Kidney epithelial cell (primary cell): ENCODE results near the gene GSTA2. TPM values are rescaled to one million over a fixed set of nuclear protein-coding genes. Genes with fewer than 3 reads are reported as not detected.
A peak's percentile ranks its signal among the peaks of the same experiment; 100 is the strongest.

Experiments used
- DNase-seq: peaks from one replicate; pipeline ENCODE4 v3.0.0-alpha.2; 2010; ENCODE audit warnings: low read depth
- H3K27me3 ChIP-seq: 2 replicates; pipeline ENCODE4 v1.6.0; 2011; ENCODE audit warnings: low read length; ENCODE audit not compliant: control insufficient read depth, insufficient read depth
- H3K36me3 ChIP-seq: 2 replicates; pipeline ENCODE4 v1.5.1; 2011; ENCODE audit warnings: low read length; ENCODE audit not compliant: control insufficient read depth, insufficient read depth
- H3K4me3 ChIP-seq: 2 replicates; pipeline ENCODE4 v1.5.1; 2011; ENCODE audit warnings: low read depth, mild to moderate bottlenecking, control low read depth, low read length
- CTCF ChIP-seq: IDR thresholded peaks from 2 replicates; pipeline ENCODE4 v1.5.1; 2011; ENCODE audit warnings: mild to moderate bottlenecking, moderate library complexity, low read length, control low read depth, inconsistent platforms; ENCODE audit not compliant: insufficient read depth, poor library complexity, severe bottlenecking
- total RNA-seq: library from RNA; depleted of rRNA; stranded (reverse); fragments of >200 nt; gene quantifications from 2 replicates; pipeline ENCODE4 v1.2.3, GENCODE V29; 2015

GSTA2 gene
- total RNA-seq, 1 donor from 2014 or later: not detected

DNA sequence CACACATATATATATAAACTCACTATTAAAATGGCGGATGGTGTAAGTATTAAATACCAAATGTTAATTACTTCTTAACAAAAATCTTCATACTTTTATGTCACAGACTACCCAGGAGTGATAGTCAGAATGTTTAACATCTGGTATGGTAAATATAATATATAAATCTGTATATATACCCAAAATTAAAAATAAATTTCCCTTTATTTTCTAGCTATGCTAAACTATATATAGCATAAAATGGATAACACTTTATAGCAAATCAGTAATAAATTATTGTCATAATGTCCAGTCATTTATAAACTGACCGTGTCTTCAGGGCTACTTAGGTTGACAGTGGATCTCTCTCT is 37.1 kb downstream of the GSTA2 start:
- no peak for DNase-seq
- no peak overlapping the region for H3K4me3 ChIP-seq
- H3K27me3 ChIP-seq: no peaks in the 10 kb centered on the region
- TF ChIP-seq CTCF: no peak
- H3K36me3 ChIP-seq: no peaks in the 10 kb centered on the region

DNA sequence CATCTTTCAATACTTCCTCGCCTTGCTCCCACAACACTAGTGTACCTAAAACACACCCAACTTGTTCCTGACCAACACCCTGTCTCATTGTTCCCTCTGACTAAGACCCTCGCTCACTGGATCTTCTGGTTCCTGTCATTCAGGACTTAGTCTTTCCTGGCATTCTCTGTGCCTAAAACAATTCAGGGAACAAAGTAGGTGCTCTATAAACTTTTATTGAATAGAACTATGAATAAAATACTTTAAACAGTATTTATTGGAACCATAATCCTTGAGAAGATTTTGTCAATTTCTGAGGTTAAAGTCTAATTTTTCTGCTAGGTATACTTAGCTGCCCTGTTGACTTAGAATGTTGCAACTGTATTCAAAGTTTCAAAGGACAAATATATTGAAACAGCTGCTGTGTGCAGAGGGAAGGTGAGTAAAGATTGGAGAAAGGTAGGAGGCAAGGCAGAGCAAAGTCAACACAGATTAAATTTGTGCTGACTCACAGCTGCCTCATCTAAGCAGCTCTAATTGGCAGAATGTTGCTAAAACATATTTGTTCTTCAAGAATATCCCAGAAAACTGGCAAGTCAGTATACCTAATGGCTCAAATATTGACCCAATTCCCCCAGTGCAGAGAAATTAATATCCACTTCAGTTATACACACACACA is 37.6 kb downstream of the GSTA2 start:
- H3K4me3 ChIP-seq: no peak overlapping the region
- TF ChIP-seq CTCF: no peak
- H3K36me3 ChIP-seq: no peaks in the 10 kb centered on the region
- no peak for DNase-seq
- H3K27me3 ChIP-seq: no peaks in the 10 kb centered on the region

DNA sequence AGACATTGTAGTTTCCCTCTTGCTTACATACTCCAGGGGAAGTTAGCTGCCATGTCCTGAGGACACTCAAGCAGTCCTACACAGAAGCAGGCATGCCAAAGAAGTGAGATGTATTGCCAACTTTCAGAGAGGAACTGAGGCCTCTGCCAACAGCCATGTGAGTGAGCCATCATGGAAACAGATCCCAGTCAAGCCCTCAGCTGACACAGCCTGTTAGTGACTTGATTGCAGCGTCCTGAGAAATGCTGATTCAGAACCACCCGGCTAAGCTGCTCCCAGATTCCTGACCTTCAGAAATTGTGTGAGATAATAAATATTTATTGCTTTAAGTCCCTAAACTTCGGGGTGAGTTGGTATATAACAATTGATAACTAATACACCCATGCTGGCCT is 38.1 kb downstream of the GSTA2 start:
- H3K27me3 ChIP-seq: no peaks in the 10 kb centered on the region
- no peak for DNase-seq
- no peaks in the 10 kb centered on the region for H3K36me3 ChIP-seq
- TF ChIP-seq CTCF: no peak
- no peak overlapping the region for H3K4me3 ChIP-seq

DNA sequence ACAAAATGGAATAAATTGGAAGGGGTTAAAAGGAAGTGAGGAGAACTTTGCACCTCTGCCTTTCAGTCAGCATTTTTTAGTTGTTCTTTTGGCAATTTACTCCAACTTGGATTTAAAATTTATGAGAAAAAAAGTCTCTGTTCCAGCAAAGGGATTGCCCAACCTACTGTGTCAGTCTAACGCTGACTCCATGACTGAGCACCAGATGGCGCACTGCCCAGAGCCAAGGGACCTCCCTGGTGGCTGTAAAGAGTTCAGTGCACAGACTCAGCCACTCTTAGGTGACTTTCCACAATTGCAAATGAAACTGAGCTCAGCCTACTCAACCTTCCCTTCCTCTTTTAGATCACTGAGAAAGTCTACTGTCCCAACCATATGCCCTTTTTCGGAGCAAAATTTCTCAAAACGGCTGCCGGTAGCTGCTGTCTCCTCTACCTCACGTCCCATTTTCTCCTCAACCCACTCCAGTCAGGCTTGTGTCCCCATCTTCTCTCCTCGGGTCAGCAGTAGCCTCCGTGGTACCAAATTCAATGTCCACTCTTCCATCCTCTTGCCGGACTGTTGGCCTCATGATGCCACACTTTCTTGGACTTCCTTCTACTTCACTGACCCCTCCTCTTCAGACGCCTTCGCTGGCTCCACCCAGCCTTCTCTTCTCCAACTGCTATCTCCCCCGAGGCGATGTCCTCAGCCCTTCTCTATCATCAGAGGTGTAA is 38.7 kb downstream of the GSTA2 start:
- no peaks in the 10 kb centered on the region for H3K36me3 ChIP-seq
- no peak for DNase-seq
- TF ChIP-seq CTCF: peak; percentile 82
- H3K27me3 ChIP-seq: no peaks in the 10 kb centered on the region
- H3K4me3 ChIP-seq: no peak overlapping the region

GRCh38 chr6:52724042-52724405 is 39.3 kb downstream of the GSTA2 start:
- Histone ChIP-seq H3K36me3 (no peaks in the 10 kb centered on the region), H3K4me3 (no peak overlapping the region), H3K27me3 (no peaks in the 10 kb centered on the region)
- no peak for TF ChIP-seq CTCF
- no peak for DNase-seq

GRCh38 chr6:52720321-52720720 is 43.0 kb downstream of the GSTA2 start:
- no peak for TF ChIP-seq CTCF
- Histone ChIP-seq H3K27me3 (no peaks in the 10 kb centered on the region), H3K36me3 (no peaks in the 10 kb centered on the region), H3K4me3 (no peak overlapping the region)
- DNase-seq: no peak
